ENCODE data around the gene SYAP1.
"Not testable (repeated sequence)": the region's sequence is repeated elsewhere in the genome, so short reads cannot be mapped to it uniquely, and the experiment has no call there.

Gene SYAP1

GRCh38 chrX:16726347-16726988 is 7.1 kb downstream of the SYAP1 start:
- DNase-seq, result not testable (repeated sequence)

- no peak for DNase-seq
These were observed 8.2 kb downstream of the SYAP1 start for GRCh38 chrX:16727637-16728036.

- no peak for DNase-seq
These were observed 11.0 kb downstream of the SYAP1 start for GRCh38 chrX:16730450-16730849.

GRCh38 chrX:16733013-16733412 is 13.6 kb downstream of the SYAP1 start:
- DNase-seq, result no peak

- DNase-seq, result no peak
These were observed 17.6 kb downstream of the SYAP1 start for GRCh38 chrX:16737024-16737423.

GRCh38 chrX:16739574-16739973 is 20.2 kb downstream of the SYAP1 start:
- DNase-seq, result no peak

- no peak for DNase-seq
These were observed 24.4 kb downstream of the SYAP1 start for GRCh38 chrX:16743604-16744325.

- DNase-seq, result no peak
These were observed 25.7 kb downstream of the SYAP1 start for GRCh38 chrX:16745102-16745501.

- no peak for DNase-seq
These were observed 26.2 kb downstream of the SYAP1 start for GRCh38 chrX:16745659-16746058.

- no peak for DNase-seq
These were observed 29.0 kb downstream of the SYAP1 start for GRCh38 chrX:16748425-16748824.

- DNase-seq, result no peak
These were observed 30.7 kb downstream of the SYAP1 start for GRCh38 chrX:16750136-16750535.

- no peak for DNase-seq
These were observed 34.6 kb downstream of the SYAP1 start for GRCh38 chrX:16754019-16754418.

- DNase-seq, result no peak
These were observed 37.3 kb downstream of the SYAP1 start for GRCh38 chrX:16756724-16757123.

- DNase-seq, result not testable (repeated sequence)
These were observed 42.1 kb downstream of the SYAP1 start for GRCh38 chrX:16761500-16761899.

GRCh38 chrX:16762579-16762978 is 43.2 kb downstream of the SYAP1 start:
- DNase-seq, result no peak

GRCh38 chrX:16765594-16765993 is 46.2 kb downstream of the SYAP1 start:
- no peak for DNase-seq

GRCh38 chrX:16770970-16771482 is 51.6 kb downstream of the SYAP1 start:
- no peak for DNase-seq

- no peak for DNase-seq
These were observed 52.3 kb downstream of the SYAP1 start for GRCh38 chrX:16771483-16772398.

- no peak for DNase-seq
These were observed 53.0 kb downstream of the SYAP1 start for GRCh38 chrX:16772460-16772859.

GRCh38 chrX:16774746-16775145 is 55.3 kb downstream of the SYAP1 start:
- no peak for DNase-seq

- DNase-seq, result no peak
These were observed 59.1 kb downstream of the SYAP1 start for GRCh38 chrX:16778545-16778944.

GRCh38 chrX:16778993-16779392 is 59.6 kb downstream of the SYAP1 start:
- DNase-seq, result no peak

GRCh38 chrX:16779815-16780214 is 60.4 kb downstream of the SYAP1 start:
- DNase-seq, result not testable (repeated sequence)
